Measurements from ENCODE around the gene SAMD11.

SAMD11 gene

GRCh38 chr1:918843-919242 lies 4.9 kb upstream of the SAMD11 start:
- DNase-seq, result no peak

- DNase-seq, result peak; percentile 59
Observed at GRCh38 chr1:919271-919872, 4.4 kb upstream of the SAMD11 start.

- no peak for DNase-seq
Observed at GRCh38 chr1:920010-920409, 3.7 kb upstream of the SAMD11 start.

GRCh38 chr1:920521-920920 lies 3.2 kb upstream of the SAMD11 start:
- no peak for DNase-seq

- DNase-seq, result peak; percentile 95
Observed at GRCh38 chr1:921011-921837, 2.5 kb upstream of the SAMD11 start.

- no peak for DNase-seq
Observed at GRCh38 chr1:923991-924655, 400 bp downstream of the SAMD11 start.

- peak; percentile 74 for DNase-seq
Observed at GRCh38 chr1:924656-925560, 1.2 kb downstream of the SAMD11 start.

GRCh38 chr1:925561-926421 lies 2.1 kb downstream of the SAMD11 start:
- DNase-seq, result peak; percentile 77

- DNase-seq, result no peak
Observed at GRCh38 chr1:927234-927633, 3.5 kb downstream of the SAMD11 start.

GRCh38 chr1:927748-928147 lies 4.0 kb downstream of the SAMD11 start:
- no peak for DNase-seq

GRCh38 chr1:928825-929661 lies 5.3 kb downstream of the SAMD11 start:
- DNase-seq, result no peak

GRCh38 chr1:929712-930632 lies 6.2 kb downstream of the SAMD11 start:
- DNase-seq, result no peak

GRCh38 chr1:930633-931138 lies 7.0 kb downstream of the SAMD11 start:
- no peak for DNase-seq

- DNase-seq, result peak; percentile 57
Observed at GRCh38 chr1:931380-932172, 7.9 kb downstream of the SAMD11 start.

- no peak for DNase-seq
Observed at GRCh38 chr1:932173-932510, 8.4 kb downstream of the SAMD11 start.

- peak; percentile 52 for DNase-seq
Observed at GRCh38 chr1:932776-933602, 9.3 kb downstream of the SAMD11 start.

- DNase-seq, result peak; percentile 100
Observed at GRCh38 chr1:933603-933940, 9.8 kb downstream of the SAMD11 start.

All from NCI-H82 (cell line).